Stimulated activated CD4-positive, alpha-beta T cell treated with anti-CD3 and anti-CD28 coated beads, Interleukin-12 subunit alpha, Interleukin-12 subunit beta, amount 100 ng/mL, for 24 hours (primary cell): ENCODE data around the gene BEST2.
"Not testable (repeated sequence)": the region's sequence is repeated elsewhere in the genome, so short reads cannot be mapped to it uniquely, and the experiment has no call there.

Source experiments
- DNase-seq, 2 experiments: peaks; one replicate each; pipeline ENCODE4 v3.0.0-alpha.2; 2020; ENCODE audit warnings: low read depth in 2 of 2

Gene BEST2

GRCh38 chr19:12751635-12752034 lies at the start of gene BEST2:
BEST2 (plus strand) TSS chr19:12751791; CDS start chr19:12752593, 802 bp downstream.
- DNase-seq = no peak

GRCh38 chr19:12703046-12703445 lies 48.5 kb upstream of the BEST2 start:
- DNase-seq = no peak

- no peak for DNase-seq
Measured at GRCh38 chr19:12705169-12705568, 46.4 kb upstream of the BEST2 start.

- no peak for DNase-seq
Measured at GRCh38 chr19:12705654-12706331, 45.8 kb upstream of the BEST2 start.

GRCh38 chr19:12706332-12706718 lies 45.3 kb upstream of the BEST2 start:
- DNase-seq = no peak

- DNase-seq = no peak
Measured at GRCh38 chr19:12708641-12709040, 43.0 kb upstream of the BEST2 start.

- DNase-seq = no peak
Measured at GRCh38 chr19:12711187-12711586, 40.4 kb upstream of the BEST2 start.

GRCh38 chr19:12712077-12712476 lies 39.5 kb upstream of the BEST2 start:
- not testable (repeated sequence) for DNase-seq

- not testable (repeated sequence) for DNase-seq
Measured at GRCh38 chr19:12713304-12713703, 38.3 kb upstream of the BEST2 start.

GRCh38 chr19:12715102-12715501 lies 36.5 kb upstream of the BEST2 start:
- no peak for DNase-seq

GRCh38 chr19:12715929-12716328 lies 35.7 kb upstream of the BEST2 start:
- no peak for DNase-seq

- no peak for DNase-seq
Measured at GRCh38 chr19:12720296-12720695, 31.3 kb upstream of the BEST2 start.

GRCh38 chr19:12720851-12721655 lies 30.5 kb upstream of the BEST2 start:
- no peak for DNase-seq

GRCh38 chr19:12721656-12722565 lies 29.7 kb upstream of the BEST2 start:
- no peak for DNase-seq

GRCh38 chr19:12722566-12723380 lies 28.8 kb upstream of the BEST2 start:
- peak; percentile 83 to 91 for DNase-seq

GRCh38 chr19:12723381-12723640 lies 28.3 kb upstream of the BEST2 start:
- no peak for DNase-seq

- peak; percentile 61 to 76 for DNase-seq
Measured at GRCh38 chr19:12723641-12724426, 27.8 kb upstream of the BEST2 start, which contains the start of gene TNPO2. TNPO2 (minus strand) TSS chr19:12723932; CDS start chr19:12720977, 2,955 bp downstream.

- DNase-seq = not testable (repeated sequence)
Measured at GRCh38 chr19:12725612-12726011, 26.0 kb upstream of the BEST2 start.

GRCh38 chr19:12726988-12727316 lies 24.6 kb upstream of the BEST2 start:
- DNase-seq = no peak

- no peak for DNase-seq
Measured at GRCh38 chr19:12727745-12728433, 23.7 kb upstream of the BEST2 start.
